BJ (cell line): ENCODE data around the gene DCST2. TPM values are rescaled to one million over a fixed set of nuclear protein-coding genes. Genes with fewer than 3 reads are reported as not detected.

Experiments used
- CTCF ChIA-PET: fragments of 350-600 bp; formaldehyde crosslinking; extraction: SDS; loops from one replicate; lab custom pipeline; 2021; ENCODE audit warnings: antibody characterized with exemption, inconsistent platforms; lab: Yijun Ruan, JAX
- POLR2A ChIA-PET: fragments of 300-600 bp; sonication (Branson Sonifier 250); formaldehyde crosslinking; extraction: SDS; loops from one replicate; lab custom pipeline; 2021; ENCODE audit warnings: antibody characterized with exemption; lab: Charles Lee
- DNase-seq: peaks from one replicate; pipeline ENCODE4 v3.0.0-alpha.2; 2011; ENCODE audit warnings: low read depth
- H3K27me3 ChIP-seq: 2 replicates; pipeline ENCODE4 v1.6.0; 2011; ENCODE audit warnings: low read length; ENCODE audit not compliant: control insufficient read depth, insufficient read depth
- H3K36me3 ChIP-seq: 2 replicates; pipeline ENCODE4 v1.5.1; 2011; ENCODE audit warnings: low read length; ENCODE audit not compliant: control insufficient read depth, insufficient read depth
- H3K4me3 ChIP-seq: 2 replicates; pipeline ENCODE4 v1.5.1; 2011; ENCODE audit warnings: low read depth, mild to moderate bottlenecking, control low read depth, low read length
- polyA plus RNA-seq: library from polyadenylated mRNA; depleted of rRNA; stranded (reverse); fragments of >200 nt; gene quantifications from 2 replicates; pipeline ENCODE4 v1.2.3, GENCODE V29; 2011
- TF ChIP-seq, protein P1 (sequence below): IDR thresholded peaks from 2 replicates; pipeline ENCODE4 v1.5.1; 2011; ENCODE audit warnings: low read depth, mild to moderate bottlenecking, control low read depth, inconsistent platforms, low read length, moderate library complexity; ENCODE audit not compliant: insufficient read depth

The DCST2 gene
- polyA plus RNA-seq, 1 experiment = 0.38 TPM

DNA sequence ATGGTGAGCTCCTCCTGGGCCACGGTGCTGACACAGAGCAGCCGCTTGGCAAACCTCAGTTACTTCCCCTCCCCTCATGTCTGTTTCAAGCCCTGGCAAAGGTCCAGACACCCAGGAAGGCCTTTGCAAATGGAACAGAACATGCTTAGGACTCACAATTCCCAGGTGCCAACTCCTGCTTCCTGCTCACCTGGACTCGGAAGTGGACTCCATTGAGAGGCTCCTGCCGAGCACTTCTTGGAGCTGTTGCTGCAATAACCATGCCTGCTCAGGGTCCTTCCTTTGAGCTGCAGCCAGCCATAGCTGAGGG lies 10.7 kb downstream of the DCST2 start:
- Histone ChIP-seq H3K4me3 (no peak overlapping the region), H3K27me3 (no peaks in the 10 kb centered on the region), H3K36me3 (peaks cover 1% of the 10 kb centered on the region; the same call in 1 of the 2 replicates)
- DNase-seq = no peak
- CTCF ChIA-PET = interaction anchor here (0.6 to 1.5 kb wide), 6 partner anchors 8 to 463 kb away, joined by 3 to 4 read pairs (median 3); no protein-coding TSS in a partner anchor
- TF ChIP-seq, protein P1, sequence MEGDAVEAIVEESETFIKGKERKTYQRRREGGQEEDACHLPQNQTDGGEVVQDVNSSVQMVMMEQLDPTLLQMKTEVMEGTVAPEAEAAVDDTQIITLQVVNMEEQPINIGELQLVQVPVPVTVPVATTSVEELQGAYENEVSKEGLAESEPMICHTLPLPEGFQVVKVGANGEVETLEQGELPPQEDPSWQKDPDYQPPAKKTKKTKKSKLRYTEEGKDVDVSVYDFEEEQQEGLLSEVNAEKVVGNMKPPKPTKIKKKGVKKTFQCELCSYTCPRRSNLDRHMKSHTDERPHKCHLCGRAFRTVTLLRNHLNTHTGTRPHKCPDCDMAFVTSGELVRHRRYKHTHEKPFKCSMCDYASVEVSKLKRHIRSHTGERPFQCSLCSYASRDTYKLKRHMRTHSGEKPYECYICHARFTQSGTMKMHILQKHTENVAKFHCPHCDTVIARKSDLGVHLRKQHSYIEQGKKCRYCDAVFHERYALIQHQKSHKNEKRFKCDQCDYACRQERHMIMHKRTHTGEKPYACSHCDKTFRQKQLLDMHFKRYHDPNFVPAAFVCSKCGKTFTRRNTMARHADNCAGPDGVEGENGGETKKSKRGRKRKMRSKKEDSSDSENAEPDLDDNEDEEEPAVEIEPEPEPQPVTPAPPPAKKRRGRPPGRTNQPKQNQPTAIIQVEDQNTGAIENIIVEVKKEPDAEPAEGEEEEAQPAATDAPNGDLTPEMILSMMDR = no peak
- POLR2A ChIA-PET = no interaction called here

DNA sequence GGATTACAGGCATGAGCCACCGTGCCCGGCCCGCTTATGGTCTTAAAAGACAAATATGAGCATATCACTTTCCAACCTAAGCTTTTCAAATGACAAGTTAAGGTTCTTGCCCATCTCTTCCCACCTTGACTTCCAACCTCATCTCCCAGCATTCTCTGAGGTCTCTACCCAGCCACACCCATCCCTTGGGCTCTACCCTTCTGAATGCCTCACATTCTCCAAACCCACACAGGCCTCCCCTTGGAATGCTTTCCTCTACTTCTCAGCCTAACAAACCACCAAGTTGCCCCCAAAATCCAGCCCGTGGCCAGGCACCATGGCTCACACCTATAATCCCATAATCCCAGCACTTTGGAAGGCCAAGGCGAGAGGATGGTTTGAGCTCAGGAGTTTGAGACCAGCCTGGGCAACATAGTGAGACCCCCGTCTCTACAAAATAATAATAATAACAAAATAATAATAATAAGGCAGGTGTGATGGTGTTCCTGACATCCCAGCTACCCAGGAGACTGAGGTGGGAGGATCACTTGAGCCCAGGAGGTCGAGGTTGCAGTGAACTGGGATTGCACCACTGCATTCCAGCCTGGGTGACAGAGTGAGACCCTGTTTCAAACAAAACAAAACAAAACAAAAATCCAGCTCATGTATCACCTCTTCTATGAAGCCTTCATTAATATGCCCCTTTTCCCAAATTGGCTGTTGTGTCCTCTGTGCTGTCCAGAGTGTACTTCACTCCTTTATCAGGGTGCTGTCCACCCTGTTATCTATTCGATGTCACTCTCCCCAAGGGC lies 11.2 kb downstream of the DCST2 start:
- no peaks in the 10 kb centered on the region for H3K27me3 ChIP-seq
- TF ChIP-seq, protein P1 = no peak
- POLR2A ChIA-PET = no interaction called here

DNA sequence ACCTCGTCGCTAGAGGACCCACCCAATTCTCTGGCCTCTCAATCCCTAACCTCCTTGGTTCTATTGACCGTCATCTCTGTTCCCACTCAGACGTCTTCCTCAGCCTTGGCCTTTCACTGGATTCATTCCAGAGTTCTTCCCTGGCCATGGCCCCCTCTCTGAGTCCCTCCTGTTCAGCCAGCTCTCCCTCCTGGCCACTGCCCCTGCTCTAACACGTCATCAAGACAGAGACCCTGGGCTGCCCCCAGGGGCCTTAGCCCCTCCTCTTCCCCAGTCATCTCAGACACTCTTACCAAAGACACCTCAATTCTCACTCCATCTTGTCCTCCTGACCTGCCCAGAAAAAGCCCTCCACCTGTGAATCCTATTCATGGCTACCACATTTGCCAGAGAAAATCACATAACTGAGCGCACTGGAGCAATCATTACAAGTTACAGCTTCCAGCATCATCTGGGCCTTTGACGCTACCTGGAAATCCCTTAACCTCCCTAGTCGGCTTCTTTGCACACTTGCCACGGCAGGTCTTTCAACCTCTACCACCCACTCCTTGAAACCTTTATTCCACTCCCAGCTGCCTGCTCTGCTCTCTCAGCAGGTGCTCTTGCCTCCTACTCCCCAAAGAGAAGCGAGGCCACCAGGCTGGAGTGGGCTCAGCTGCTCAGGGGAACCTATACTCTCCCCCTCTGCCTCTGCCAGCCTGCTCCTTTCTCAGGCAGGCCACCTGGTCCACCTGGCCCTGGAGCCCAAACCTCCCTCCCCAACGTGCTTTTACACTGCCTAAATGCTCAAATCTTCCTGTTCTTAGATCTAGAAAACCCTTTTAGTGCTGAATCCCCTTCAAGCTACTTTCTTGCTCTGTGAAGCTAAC lies 14.0 kb downstream of the DCST2 start:
- Histone ChIP-seq H3K36me3 (peaks cover 8% of the 10 kb centered on the region; the same call in 1 of the 2 replicates), H3K4me3 (no peak overlapping the region), H3K27me3 (no peaks in the 10 kb centered on the region)
- CTCF ChIA-PET = interaction anchor here (0.6 to 10.2 kb wide), 10 partner anchors 15 to 83 kb away, joined by 3 to 95 read pairs (median 6); partner anchors contain the start of genes ADAM15, LENEP, PBXIP1 and PMVK
- POLR2A ChIA-PET = no interaction called here
- TF ChIP-seq, protein P1 = no peak
- no peak for DNase-seq

More for the DNA sequence above, 11.2 kb downstream of the DCST2 start:
- Histone ChIP-seq H3K4me3 (no peak overlapping the region), H3K36me3 (peaks cover 1% of the 10 kb centered on the region; the same call in 1 of the 2 replicates)
- DNase-seq = no peak
- CTCF ChIA-PET = interaction anchor here (0.7 to 6.7 kb wide), 7 partner anchors 21 to 463 kb away, joined by 3 to 55 read pairs (median 4); partner anchors contain the start of gene PBXIP1

DNA sequence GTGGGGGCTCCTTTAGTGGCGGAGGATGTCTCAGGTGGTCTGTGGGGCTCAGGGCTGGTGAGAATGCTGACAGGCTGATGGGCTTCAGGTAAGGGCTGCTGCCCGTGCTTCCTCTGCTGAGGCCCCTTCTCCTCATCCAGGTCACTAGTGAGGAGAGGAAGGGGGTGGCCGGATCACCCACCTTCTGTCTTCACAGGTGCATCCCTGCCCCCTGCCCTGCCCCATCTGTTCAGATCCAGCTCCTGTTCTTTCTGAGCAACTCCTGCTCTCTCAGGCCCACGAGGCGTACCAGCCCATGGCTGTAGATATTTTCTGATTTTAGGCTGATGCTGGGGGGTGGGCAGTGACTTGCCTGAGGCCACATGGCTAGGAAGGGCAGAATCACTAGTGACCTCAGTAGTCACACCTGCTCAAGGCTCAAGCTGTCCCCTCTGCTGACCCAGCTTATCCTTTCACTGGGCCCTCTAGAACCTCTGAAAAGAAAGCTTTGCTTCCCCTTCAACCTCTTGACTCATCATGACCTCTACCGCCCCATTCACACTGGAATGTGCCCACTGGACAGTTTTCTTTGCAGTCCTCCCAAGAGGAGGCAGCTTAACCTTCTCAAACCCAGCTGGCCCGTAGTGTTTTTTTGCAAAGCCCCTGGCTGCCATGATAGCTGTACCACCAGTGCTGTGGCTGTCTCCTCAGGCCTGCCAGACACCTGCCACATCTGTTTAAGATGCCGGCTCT lies 14.8 kb downstream of the DCST2 start:
- DNase-seq = no peak
- Histone ChIP-seq H3K36me3 (peaks cover 8% of the 10 kb centered on the region; the same call in 1 of the 2 replicates), H3K27me3 (no peaks in the 10 kb centered on the region), H3K4me3 (no peak overlapping the region)
- ChIA-PET POLR2A (no interaction called here), CTCF (interaction anchor here (0.6 to 10.2 kb wide), 14 partner anchors 14 to 73 kb away, joined by 3 to 95 read pairs (median 6); partner anchors contain the start of genes EFNA3, LENEP, PBXIP1 and PYGO2)
- TF ChIP-seq, protein P1 = no peak
